HCT116 (cell line): ENCODE data around the gene HPDL.

ENCODE experiments used
- ATF3 ChIP-seq: IDR thresholded peaks from 2 replicates; pipeline ENCODE4 v1.6.1; 2012
- CBX3 ChIP-seq: IDR thresholded peaks from 2 replicates; pipeline ENCODE4 v1.6.1; 2012; ENCODE audit warnings: low read depth
- CTCF ChIP-seq, 3 experiments: fragments of 200-600 bp in 1 of 3; sonication (generic) in 1 of 3; IDR thresholded peaks in 2 of 3; conservative IDR thresholded peaks in 1 of 3; 2 replicates each; pipeline ENCODE4 v1.5.1; 2012 to 2017; ENCODE audit warnings: low read depth in 2 of 3, low read length in 2 of 3, antibody characterized with exemption in 1 of 3, borderline replicate concordance in 1 of 3, control low read depth in 1 of 3, mild to moderate bottlenecking in 1 of 3, mixed read lengths in 1 of 3, mixed run types in 1 of 3, moderate library complexity in 1 of 3; ENCODE audit not compliant: insufficient read depth in 1 of 3
- EGR1 ChIP-seq: IDR thresholded peaks from 2 replicates; pipeline ENCODE4 v1.6.1; 2012; ENCODE audit warnings: low read depth
- ELF1 ChIP-seq: IDR thresholded peaks from 2 replicates; pipeline ENCODE4 v1.6.1; 2012; ENCODE audit warnings: low read depth, borderline replicate concordance
- EZH2phosphoT487 ChIP-seq: fragments of 200-600 bp; IDR thresholded peaks from 2 replicates; pipeline ENCODE4 v1.6.1; 2018; ENCODE audit warnings: antibody characterized with exemption, borderline replicate concordance
- FOSL1 ChIP-seq: IDR thresholded peaks from 2 replicates; pipeline ENCODE4 v1.6.1; 2012; ENCODE audit warnings: low read depth
- JUND ChIP-seq: IDR thresholded peaks from 2 replicates; pipeline ENCODE4 v1.6.1; 2012
- POLR2A ChIP-seq: IDR thresholded peaks from 2 replicates; pipeline ENCODE4 v1.7.0; 2011; ENCODE audit warnings: borderline replicate concordance; ENCODE audit not compliant: insufficient read depth, insufficient read length; ENCODE audit errors: extremely low read depth
- POLR2AphosphoS5 ChIP-seq: IDR thresholded peaks from 2 replicates; pipeline ENCODE4 v1.6.1; 2011; ENCODE audit warnings: mild to moderate bottlenecking, low read depth, low read length, moderate library complexity
- REST ChIP-seq: IDR thresholded peaks from 2 replicates; pipeline ENCODE4 v1.6.1; 2012; ENCODE audit warnings: low read depth
- SIN3A ChIP-seq: IDR thresholded peaks from 2 replicates; pipeline ENCODE4 v1.6.1; 2012; ENCODE audit warnings: low read depth
- YY1 ChIP-seq: IDR thresholded peaks from 2 replicates; pipeline ENCODE4 v1.6.1; 2011; ENCODE audit warnings: low read length, low read depth, moderate library complexity, mild to moderate bottlenecking; ENCODE audit not compliant: insufficient replicate concordance; ENCODE audit errors: extremely low read depth

- no peak for TF ChIP-seq POLR2A
- TF ChIP-seq CTCF (IDR thresholded peaks at IDR 0.05 in 2 of 3, conservative IDR thresholded peaks at IDR 0.05 in 1 of 3; ENCODE audit: borderline replicate concordance in 1 of 3, insufficient read depth in 1 of 3, low read depth in 2 of 3, low read length in 2 of 3) = no peak
- TF ChIP-seq FOSL1 = no peak
- no peak for TF ChIP-seq SIN3A
- no peak for TF ChIP-seq EGR1
- no peak for TF ChIP-seq EZH2phosphoT487
- no peak for TF ChIP-seq JUND
- TF ChIP-seq POLR2AphosphoS5 = no peak
- no peak for TF ChIP-seq REST
- no peak for TF ChIP-seq ELF1
- no peak for TF ChIP-seq ATF3
- no peak for TF ChIP-seq YY1
- TF ChIP-seq CBX3 = no peak
Measured at GRCh38 chr1:45364294-45364693, 37.6 kb downstream of the HPDL start.
